Measurements from ENCODE around the gene TFB2M.
A peak's percentile ranks its signal among the peaks of the same experiment; 100 is the strongest.

The TFB2M gene

GRCh38 chr1:246565751-246566127 is 322 bp downstream of the TFB2M start:
- TF ChIP-seq TAF1 (IDR thresholded peaks at IDR 0.05; ENCODE audit: borderline replicate concordance, insufficient read depth, low read length) (peak; percentile 7; the same call in 1 of the 2 replicates), POLR2AphosphoS5 (IDR thresholded peaks at IDR 0.05; ENCODE audit: low read depth, low read length) (no peak)

DNA sequence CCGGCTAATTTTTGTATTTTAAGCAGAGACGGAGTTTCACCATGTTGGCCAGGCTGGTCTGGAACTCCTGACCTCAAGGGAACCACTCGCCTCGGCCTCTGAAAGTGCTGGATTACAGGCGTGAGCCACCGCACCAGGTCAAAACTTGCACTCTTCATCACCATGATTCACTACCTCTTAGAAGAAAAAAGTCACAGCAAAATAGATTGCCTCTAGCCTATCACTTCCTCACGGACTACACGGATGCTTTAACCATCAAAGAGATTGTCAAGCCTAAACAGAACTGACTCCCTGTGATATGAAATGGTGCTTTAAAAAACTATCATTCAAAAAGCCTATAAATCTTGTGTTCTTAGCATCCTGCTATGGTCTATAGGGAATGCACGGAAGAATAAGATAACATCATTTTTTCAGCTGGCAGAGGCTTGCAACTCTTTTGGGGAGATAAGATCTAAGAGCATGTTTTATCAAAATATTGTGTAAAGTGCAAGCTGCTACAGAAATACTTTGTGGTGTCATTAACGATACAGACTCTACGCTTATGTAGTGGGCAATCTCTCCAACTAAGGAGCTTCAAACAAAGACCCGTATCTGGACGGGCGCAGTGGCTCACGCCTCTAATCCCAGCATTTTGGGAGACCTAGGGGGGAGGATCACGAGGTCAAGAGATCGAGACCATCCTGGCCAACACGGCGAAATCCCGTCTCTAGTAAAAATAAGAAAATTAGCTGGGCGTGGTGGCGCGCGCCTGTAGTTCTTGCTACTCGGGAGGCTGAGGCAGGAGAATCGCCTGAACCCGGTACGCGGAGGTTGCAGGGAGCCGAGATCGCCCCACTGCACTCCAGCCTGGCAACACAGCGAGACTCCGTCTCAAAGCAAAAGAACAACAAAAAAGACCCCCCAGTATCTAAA is 966 bp downstream of the TFB2M start:
- TF ChIP-seq SIN3A (IDR thresholded peaks at IDR 0.05; ENCODE audit: borderline replicate concordance, insufficient read depth, low read length): no peak
- no peak for TF ChIP-seq POLR2AphosphoS5 (IDR thresholded peaks at IDR 0.05; ENCODE audit: low read depth, low read length)
- no peak for TF ChIP-seq FOXP2 (optimal IDR thresholded peaks at IDR 0.05; ENCODE audit: borderline replicate concordance, extremely low read depth, extremely low read length, insufficient read depth)
- TF ChIP-seq, protein P1, sequence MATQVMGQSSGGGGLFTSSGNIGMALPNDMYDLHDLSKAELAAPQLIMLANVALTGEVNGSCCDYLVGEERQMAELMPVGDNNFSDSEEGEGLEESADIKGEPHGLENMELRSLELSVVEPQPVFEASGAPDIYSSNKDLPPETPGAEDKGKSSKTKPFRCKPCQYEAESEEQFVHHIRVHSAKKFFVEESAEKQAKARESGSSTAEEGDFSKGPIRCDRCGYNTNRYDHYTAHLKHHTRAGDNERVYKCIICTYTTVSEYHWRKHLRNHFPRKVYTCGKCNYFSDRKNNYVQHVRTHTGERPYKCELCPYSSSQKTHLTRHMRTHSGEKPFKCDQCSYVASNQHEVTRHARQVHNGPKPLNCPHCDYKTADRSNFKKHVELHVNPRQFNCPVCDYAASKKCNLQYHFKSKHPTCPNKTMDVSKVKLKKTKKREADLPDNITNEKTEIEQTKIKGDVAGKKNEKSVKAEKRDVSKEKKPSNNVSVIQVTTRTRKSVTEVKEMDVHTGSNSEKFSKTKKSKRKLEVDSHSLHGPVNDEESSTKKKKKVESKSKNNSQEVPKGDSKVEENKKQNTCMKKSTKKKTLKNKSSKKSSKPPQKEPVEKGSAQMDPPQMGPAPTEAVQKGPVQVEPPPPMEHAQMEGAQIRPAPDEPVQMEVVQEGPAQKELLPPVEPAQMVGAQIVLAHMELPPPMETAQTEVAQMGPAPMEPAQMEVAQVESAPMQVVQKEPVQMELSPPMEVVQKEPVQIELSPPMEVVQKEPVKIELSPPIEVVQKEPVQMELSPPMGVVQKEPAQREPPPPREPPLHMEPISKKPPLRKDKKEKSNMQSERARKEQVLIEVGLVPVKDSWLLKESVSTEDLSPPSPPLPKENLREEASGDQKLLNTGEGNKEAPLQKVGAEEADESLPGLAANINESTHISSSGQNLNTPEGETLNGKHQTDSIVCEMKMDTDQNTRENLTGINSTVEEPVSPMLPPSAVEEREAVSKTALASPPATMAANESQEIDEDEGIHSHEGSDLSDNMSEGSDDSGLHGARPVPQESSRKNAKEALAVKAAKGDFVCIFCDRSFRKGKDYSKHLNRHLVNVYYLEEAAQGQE (IDR thresholded peaks at IDR 0.05; ENCODE audit: insufficient read depth in 1 of 2, low read depth in 2 of 2, low read length in 2 of 2): no peak
- no peak for TF ChIP-seq TAF1 (IDR thresholded peaks at IDR 0.05; ENCODE audit: borderline replicate concordance, insufficient read depth, low read length)

GRCh38 chr1:246559310-246559709 is 6.8 kb downstream of the TFB2M start:
- TF ChIP-seq POLR2AphosphoS5 (IDR thresholded peaks at IDR 0.05; ENCODE audit: low read depth, low read length): no peak
- TF ChIP-seq SIN3A (IDR thresholded peaks at IDR 0.05; ENCODE audit: borderline replicate concordance, insufficient read depth, low read length): no peak
- no peak for TF ChIP-seq TAF1 (IDR thresholded peaks at IDR 0.05; ENCODE audit: borderline replicate concordance, insufficient read depth, low read length)
- TF ChIP-seq, protein P1 (IDR thresholded peaks at IDR 0.05; ENCODE audit: insufficient read depth in 1 of 2, low read depth in 2 of 2, low read length in 2 of 2): no peak
- TF ChIP-seq FOXP2 (optimal IDR thresholded peaks at IDR 0.05; ENCODE audit: borderline replicate concordance, extremely low read depth, extremely low read length, insufficient read depth): no peak

DNA sequence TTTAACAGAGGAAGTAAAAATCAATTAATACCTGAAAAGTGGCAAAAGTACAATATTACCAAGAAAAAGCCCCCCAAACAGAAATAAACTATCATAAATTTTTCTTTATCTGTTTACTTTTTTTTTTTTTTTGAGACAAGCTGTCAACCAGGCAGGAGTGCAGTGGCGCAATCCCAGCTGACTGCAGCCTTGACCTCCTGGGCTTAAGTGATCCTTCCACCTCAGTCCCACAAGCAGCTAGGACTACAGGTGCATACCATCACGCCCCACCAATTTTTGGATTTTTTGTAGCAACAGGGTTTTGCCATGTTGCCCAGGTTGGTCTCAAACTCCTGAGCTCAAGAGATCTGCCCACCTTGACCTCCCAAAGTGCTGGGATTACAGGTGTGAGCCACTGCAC is 8.0 kb downstream of the TFB2M start:
- no peak for TF ChIP-seq TAF1 (IDR thresholded peaks at IDR 0.05; ENCODE audit: borderline replicate concordance, insufficient read depth, low read length)
- no peak for TF ChIP-seq FOXP2 (optimal IDR thresholded peaks at IDR 0.05; ENCODE audit: borderline replicate concordance, extremely low read depth, extremely low read length, insufficient read depth)
- TF ChIP-seq, protein P1 (IDR thresholded peaks at IDR 0.05; ENCODE audit: insufficient read depth in 1 of 2, low read depth in 2 of 2, low read length in 2 of 2): no peak
- TF ChIP-seq POLR2AphosphoS5 (IDR thresholded peaks at IDR 0.05; ENCODE audit: low read depth, low read length): no peak
- TF ChIP-seq SIN3A (IDR thresholded peaks at IDR 0.05; ENCODE audit: borderline replicate concordance, insufficient read depth, low read length): no peak

DNA sequence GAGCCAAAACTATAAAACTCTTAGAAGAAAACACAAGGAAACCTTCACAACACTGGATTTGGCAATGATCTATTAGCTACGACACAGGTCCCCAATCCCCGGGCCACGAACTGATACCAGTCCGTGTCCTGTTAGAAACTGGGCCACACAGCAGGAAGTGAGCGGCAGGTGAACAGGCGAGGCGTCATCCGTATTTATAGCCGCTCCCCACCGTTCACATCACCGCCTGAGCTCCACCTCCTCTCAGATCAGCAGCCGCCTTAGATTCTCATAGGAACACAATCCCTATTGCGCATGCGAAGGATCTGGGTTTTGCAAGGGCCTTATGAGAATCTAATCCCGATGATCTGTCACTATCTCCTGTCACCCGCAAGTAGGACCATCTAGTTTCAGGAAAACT is 11.9 kb downstream of the TFB2M start:
- TF ChIP-seq, protein P1 (IDR thresholded peaks at IDR 0.05; ENCODE audit: insufficient read depth in 1 of 2, low read depth in 2 of 2, low read length in 2 of 2): no peak
- no peak for TF ChIP-seq TAF1 (IDR thresholded peaks at IDR 0.05; ENCODE audit: borderline replicate concordance, insufficient read depth, low read length)
- no peak for TF ChIP-seq FOXP2 (optimal IDR thresholded peaks at IDR 0.05; ENCODE audit: borderline replicate concordance, extremely low read depth, extremely low read length, insufficient read depth)
- TF ChIP-seq POLR2AphosphoS5 (IDR thresholded peaks at IDR 0.05; ENCODE audit: low read depth, low read length): no peak
- no peak for TF ChIP-seq SIN3A (IDR thresholded peaks at IDR 0.05; ENCODE audit: borderline replicate concordance, insufficient read depth, low read length)

Data from PFSK-1 (cell line).